GM18505 (cell line): Measurements from ENCODE around the gene COL6A3.

Source experiments
- ATAC-seq: cut with Tn5 transposase; IDR thresholded peaks from one replicate; pipeline ENCODE4 v1.9.1; 2021; ENCODE audit not compliant: unreplicated experiment
- POLR2A ChIP-seq: IDR thresholded peaks from 4 replicates; pipeline ENCODE4 v1.6.1; 2011; ENCODE audit warnings: borderline replicate concordance; ENCODE audit not compliant: insufficient read depth, insufficient read length; ENCODE audit errors: extremely low read depth

The COL6A3 gene

DNA sequence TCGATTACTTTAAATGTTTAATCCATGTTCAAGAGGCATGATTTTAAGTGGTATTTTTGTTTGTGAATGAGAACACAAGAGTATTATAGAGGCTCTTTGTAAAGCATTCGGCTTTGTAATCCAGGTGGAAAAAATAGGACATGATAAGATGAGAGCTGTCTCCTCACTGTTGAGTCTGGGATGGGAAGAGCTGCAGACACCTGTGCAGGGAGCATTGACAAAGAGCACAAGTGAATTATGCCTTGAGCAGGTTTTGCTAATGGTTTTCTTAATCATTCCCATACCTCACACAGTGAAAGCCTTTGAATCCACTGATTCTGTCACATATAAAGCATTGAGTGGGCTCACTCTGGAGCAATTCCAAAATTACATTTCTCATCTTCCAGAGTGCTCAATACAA is 9.6 kb downstream of the COL6A3 start:
- ATAC-seq: no peak
- TF ChIP-seq POLR2A: no peak

DNA sequence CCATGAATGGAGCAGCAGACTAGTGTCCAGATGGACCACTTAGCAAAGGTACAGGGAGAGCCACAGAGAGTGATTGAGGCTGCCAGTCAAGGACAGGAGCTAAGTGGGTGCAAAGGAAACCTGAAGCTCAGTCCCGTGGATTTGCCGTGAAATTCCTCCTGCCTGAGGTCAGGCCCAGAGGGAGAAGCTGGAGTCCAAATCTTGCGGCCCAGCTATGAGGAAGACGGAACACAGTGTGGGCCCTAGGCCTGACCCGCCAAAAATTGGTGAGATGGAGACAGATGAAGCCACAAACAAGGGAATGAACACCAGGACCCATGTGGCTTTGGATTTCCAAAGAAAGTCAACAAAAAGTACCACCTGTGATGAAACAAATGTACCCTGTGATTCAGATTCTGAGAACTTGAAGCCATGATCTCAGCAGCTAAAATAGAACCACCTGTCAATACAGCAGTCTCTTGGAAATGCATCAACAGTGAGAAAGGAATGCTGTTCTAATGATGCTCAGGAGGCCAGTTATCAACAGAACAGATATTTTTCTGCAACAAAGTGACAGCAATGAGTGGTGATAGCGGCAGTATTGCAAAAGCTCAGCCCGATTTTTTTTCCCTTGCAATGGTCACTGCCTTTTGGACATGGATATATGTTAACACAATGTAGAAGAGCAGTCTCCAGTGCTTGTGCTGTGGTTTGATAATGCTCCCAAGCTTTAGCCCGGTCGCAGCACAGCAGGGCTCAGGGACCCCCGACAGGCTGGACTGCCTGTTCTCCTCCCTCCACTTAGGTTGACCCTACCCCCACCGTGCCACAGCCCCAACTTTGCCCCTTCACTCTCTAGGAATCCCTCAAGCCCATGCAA is 10.7 kb downstream of the COL6A3 start:
- ATAC-seq: no peak

DNA sequence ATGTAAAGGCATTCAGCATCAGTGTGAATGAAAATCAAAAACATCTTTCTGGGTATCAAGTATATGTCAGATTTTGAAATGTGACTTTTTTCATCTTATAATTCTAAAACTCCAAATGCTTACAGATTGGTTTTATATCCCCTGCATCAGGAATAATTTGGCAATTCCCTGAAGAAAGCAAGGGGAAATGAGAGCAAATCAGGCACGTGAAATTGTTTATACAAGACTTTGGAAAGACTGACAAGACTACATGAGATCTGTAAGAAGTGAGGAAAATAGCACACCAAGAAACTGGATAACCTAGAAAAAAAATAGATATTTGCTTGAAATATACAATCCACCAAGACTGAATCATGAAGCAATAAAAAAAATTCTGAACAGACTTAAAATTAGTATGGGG is 13.8 kb downstream of the COL6A3 start:
- ATAC-seq: no peak
- TF ChIP-seq POLR2A: no peak

More for the DNA sequence above, 10.7 kb downstream of the COL6A3 start:
- no peak for TF ChIP-seq POLR2A

DNA sequence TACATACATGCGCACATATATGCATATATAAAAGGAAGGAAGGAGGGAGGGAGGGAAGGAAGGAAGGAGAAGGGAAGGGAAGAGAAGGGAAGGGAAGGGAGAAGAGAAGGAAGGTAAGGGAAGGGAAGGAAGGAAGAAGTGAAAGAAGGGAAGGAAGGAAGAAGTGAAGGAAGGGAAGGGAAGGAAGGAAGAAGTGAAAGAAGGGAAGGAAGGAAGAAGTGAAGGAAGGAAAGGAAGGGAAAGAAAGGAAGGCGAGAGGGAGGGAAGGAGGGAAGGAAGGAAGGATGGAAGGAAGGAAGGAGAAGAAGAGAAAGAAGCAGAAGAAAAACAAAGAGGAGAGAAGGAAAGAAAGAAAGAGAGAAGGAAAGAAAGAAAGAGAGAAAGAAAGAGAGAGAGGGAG is 16.9 kb downstream of the COL6A3 start:
- no peak for TF ChIP-seq POLR2A
- no peak for ATAC-seq

DNA sequence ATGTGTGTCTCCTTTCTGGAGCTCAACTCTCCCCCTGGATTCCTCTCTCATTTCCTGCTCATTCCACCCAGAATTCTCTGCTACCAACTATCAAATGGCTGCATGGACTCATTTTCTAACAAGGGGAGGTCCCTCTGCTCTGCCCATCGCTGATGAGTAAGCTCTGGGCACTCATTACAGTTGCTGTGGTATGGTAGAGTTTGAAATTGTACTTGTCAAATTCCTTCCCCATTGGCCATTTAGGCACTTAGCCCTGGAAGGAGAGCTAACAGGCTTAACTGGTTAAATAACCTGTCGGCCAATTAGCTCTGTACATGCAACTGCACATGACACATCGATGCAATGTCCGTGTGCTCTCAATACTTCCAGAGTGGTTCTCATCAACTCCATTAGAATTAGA is 20.4 kb downstream of the COL6A3 start:
- no peak for ATAC-seq
- no peak for TF ChIP-seq POLR2A

DNA sequence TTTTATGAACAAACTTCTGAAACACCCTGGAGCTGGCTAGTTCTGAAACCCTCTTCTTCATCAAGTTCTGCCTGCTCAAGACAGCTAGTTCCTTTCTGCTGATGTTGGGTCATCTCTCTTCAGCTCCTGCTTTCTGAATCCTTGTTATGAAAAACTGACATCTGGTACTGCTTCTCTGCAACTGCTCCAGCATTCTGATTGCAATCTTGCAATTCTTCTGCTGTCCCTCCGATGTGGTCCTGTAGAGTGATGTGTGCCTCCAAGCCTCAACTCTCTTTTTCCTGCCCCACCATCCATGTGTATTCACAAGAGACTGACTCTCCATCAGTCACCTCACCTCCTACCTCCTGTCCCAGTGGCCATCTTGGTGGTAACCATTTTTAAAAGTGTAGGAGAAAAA is 21.8 kb downstream of the COL6A3 start:
- no peak for ATAC-seq
- no peak for TF ChIP-seq POLR2A

DNA sequence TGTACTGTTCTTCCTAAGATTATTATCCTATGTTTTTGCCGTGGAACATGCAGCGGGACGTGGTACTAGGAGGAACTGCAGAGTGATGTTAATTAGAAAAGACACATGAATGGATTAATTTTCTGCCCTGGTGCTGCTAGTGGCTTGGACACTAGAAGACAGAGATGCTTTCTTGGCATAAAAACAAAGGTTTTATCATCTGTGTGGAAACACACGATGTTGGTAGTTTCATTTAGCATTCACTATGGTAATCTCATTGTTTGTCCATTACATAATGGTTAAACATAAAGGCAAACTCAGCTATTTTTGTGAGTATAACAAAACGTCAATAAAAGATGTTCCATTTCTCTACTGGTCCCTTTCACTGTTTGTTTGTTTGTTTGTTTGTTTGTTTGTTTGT is 22.8 kb downstream of the COL6A3 start:
- no peak for ATAC-seq
- TF ChIP-seq POLR2A: no peak

DNA sequence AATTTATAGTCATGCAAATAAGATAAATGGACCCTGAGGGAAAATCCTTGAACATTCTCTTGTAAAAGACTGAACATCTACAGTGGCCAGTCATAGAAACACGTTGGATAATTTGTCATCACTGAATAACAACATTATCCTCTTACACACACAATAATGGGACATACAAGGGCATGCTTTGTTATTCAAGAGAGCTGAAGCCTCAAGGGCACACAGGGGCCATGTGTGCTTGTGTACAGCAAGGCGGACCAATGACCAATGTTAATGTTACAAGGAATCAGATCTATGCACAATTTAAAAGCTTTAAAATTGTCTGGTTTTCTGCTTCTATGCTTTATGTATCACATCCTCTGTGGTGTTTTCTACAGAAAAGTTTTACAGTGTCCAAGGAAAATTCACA is 23.7 kb downstream of the COL6A3 start:
- ATAC-seq: no peak
- no peak for TF ChIP-seq POLR2A

DNA sequence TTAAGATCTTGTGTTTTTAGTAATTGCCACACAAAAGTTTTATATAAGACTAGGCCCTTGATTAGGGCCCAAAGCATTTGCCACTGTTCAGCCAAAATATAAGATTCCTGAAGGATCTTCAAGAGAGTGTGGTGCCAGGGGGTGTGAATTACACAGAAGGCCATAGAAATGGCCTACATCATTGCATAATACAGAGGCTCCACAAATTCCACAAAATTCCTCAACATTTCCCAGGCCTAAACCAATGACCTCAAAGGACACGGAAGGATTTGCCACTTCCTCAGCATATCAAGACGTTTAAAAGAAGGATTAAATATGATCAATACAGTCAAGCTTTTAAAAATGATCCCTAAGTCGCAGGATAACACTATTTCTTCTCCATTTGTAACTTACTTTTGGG is 24.1 kb downstream of the COL6A3 start:
- ATAC-seq: no peak
- no peak for TF ChIP-seq POLR2A

DNA sequence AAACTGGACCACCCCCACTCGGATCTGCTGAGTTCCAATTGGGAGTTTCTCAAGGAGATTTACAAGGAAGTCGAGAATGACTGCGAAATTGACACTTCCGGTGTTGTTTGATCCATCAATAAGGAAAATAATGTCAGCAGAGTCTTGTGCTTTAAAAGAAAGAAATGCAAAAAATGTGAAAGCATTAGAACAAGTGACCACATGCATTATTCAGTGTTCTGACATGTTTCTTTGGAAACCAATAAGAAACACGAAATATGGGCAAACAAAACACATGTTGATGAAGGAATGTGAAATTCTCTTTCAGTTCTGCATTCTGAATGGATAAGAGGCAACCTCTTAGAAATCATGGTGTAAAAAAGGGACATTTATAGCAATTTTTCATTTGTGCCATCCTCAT is 25.9 kb downstream of the COL6A3 start:
- no peak for TF ChIP-seq POLR2A
- ATAC-seq: no peak

DNA sequence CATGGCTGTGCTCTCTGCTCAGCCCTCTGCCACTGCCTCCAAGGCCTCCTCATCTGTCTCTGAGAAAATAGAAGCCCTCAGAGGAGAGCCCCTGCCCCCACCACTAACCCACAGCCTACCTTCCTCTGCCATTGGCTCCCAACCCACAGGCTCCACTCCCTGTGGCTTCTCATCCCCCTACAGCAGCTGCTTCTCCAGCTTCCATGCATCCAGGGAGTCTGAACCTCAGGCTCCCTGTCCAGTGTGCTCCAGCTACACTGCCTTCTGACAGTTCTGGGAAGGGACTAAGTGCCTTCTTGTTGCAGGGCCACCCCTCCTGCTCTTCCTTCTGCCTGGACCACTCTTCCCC is 29.3 kb downstream of the COL6A3 start:
- no peak for ATAC-seq
- no peak for TF ChIP-seq POLR2A

DNA sequence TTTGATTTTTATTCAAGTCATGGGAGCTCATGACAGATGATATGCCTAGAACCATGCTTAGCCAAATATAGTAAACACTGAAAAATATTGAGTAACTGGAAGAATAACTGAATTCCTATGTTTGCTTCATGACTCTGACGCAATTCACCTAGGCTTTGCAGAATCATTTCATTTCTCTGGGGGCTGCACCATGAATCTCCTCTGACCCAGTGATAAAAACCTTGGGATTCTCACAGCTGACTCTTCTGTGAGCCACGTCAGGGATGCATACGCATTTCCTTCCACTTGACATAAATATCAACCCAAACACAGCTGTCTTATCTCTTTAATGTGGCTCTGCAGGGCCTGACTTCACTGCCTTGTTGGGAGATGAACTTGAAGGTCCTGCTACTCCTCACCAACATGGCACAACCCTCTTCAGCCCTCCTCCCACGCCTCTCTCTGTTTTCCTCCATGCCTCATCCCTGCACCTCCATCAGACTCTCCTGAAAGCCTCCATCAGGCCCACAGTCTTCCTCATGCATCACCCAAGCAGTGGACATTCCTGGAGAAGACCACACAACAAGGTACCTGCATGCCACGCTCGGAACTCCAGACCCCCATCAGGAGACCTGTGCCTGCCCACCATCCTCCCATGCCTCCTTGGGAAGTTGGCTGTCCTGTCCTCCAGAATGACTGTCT is 29.8 kb downstream of the COL6A3 start:
- TF ChIP-seq POLR2A: no peak

DNA sequence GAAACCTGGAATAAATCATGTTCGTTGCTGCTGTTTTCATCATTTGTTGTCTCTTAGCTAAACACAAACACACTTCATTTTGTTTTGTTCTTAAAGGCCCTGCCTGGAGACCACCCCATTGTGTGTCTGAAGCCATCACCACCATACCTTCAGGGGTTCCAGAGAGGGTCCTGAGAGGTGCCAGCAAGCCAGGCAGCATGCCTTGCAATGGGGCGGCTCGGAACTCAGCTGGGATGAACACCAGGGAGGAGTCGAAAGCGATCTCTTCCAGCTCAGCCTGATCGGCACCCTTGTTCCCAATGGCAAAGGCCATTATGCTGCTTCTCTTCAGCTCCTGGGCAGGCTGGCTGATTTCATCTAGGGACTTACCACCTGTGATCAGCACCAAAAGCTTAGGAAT is 33.2 kb downstream of the COL6A3 start:
- no peak for ATAC-seq
- no peak for TF ChIP-seq POLR2A

More for the DNA sequence above, 29.8 kb downstream of the COL6A3 start:
- no peak for ATAC-seq

DNA sequence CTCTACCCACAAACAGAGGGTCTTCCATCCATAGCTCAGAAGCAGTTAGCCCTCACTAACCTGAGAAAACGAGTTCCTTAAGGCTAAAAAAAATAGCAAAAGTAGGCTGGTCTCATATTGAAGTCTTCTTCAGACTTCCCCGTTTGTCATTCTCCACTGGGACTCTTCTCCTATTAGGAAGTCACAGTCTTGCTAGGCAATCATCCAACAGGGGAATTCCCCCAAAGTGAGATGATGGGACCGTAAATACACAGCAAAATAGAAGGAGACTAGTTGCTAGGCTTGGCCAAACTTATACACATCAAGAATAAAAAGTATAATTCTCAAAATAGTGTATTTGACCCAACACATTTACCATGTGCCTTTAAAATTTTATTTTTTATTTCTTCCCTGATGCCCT is 34.3 kb downstream of the COL6A3 start:
- ATAC-seq: no peak

More for the DNA sequence above, 34.3 kb downstream of the COL6A3 start:
- no peak for TF ChIP-seq POLR2A
